ENCODE measurements around the gene MACROH2A1. TPM values are rescaled to one million over a fixed set of nuclear protein-coding genes. Genes with fewer than 3 reads are reported as not detected.

MACROH2A1 gene
- total RNA-seq, 4 donors from 2014 or later = 278 to 355 (median 319) TPM

DNA sequence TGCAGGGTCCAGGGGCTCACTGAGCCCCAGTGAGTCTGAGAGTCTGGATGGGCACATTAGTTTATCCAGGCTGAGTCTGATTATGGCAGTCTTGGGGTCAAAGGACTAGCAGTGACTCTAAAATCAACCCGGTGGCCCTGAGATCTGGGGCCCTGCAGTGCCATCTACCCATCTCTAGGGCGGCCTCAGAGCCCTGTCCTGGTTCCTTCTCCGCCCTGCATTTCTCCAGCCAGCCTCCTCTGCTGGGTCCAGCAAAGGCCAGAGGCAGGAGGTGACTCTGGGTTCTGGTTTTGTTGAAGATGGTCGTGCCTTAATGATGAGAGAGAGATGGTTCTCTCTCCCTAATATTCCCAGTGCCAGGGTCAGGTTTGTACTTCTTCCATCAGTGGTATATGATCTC is 33.1 kb upstream of the MACROH2A1 start:
- WGBS, 2 donors = 72 to 85% methylated on average over 3 to 4 of the region's 4 CpGs
- Histone ChIP-seq H3K27me3 (peaks cover 0 to 37% (median 0%) of the 10 kb centered on the region in 4 donors), H3K27ac (no peak overlapping the region), H3K4me3 (no peak overlapping the region), H3K4me1 (no peaks in the 10 kb centered on the region), H3K9me3 (peaks cover 0 to 10% (median 4%) of the 10 kb centered on the region in 3 donors), H3K36me3 (no peaks in the 10 kb centered on the region)
- TF ChIP-seq CTCF (IDR thresholded peaks at IDR 0.05) (no peak), POLR2A (IDR thresholded peaks at IDR 0.05) (no peak)
- intact Hi-C loops (cut with DNase I) = no loop called here
- DNase-seq = no peak

DNA sequence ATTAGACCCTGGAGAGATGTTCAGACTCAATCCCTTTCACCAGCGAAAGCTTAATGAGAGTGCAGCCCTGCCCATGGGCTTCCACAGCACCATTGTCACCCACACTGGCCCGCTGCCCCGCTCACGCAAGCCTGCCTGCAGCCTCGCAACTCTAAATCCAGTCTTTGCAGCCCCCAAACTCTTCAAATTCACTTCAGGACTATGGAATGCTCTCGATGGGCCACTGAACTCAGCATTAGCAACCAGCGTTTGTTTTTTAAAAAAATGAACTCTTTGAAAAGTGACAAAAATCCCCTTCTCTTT is 31.1 kb upstream of the MACROH2A1 start:
- intact Hi-C loops (cut with DNase I) = no loop called here
- DNase-seq = no peak
- WGBS, 2 donors = 80 to 84% methylated on average over 7 of the region's 7 CpGs
- H3K9me3 ChIP-seq = peaks cover 0 to 10% (median 4%) of the 10 kb centered on the region in 3 donors
- no peak overlapping the region for H3K4me3 ChIP-seq
- H3K27me3 ChIP-seq = peaks cover 0 to 17% (median 0%) of the 10 kb centered on the region in 4 donors
- TF ChIP-seq CTCF (IDR thresholded peaks at IDR 0.05) (no peak), POLR2A (IDR thresholded peaks at IDR 0.05) (no peak)
- no peak overlapping the region for H3K27ac ChIP-seq
- no peaks in the 10 kb centered on the region for H3K4me1 ChIP-seq
- no peaks in the 10 kb centered on the region for H3K36me3 ChIP-seq

GRCh38 chr5:135429301-135430134 is 30.5 kb upstream of the MACROH2A1 start:
- no peak overlapping the region for H3K27ac ChIP-seq
- intact Hi-C loops (cut with DNase I) = no loop called here
- H3K4me3 ChIP-seq = no peak overlapping the region
- no peak for DNase-seq
- no peaks in the 10 kb centered on the region for H3K4me1 ChIP-seq
- no peaks in the 10 kb centered on the region for H3K36me3 ChIP-seq
- H3K9me3 ChIP-seq = peaks cover 0 to 10% (median 4%) of the 10 kb centered on the region in 3 donors
- TF ChIP-seq CTCF (IDR thresholded peaks at IDR 0.05) = no peak
- no peak for TF ChIP-seq POLR2A (IDR thresholded peaks at IDR 0.05)
- peaks cover 0 to 11% (median 0%) of the 10 kb centered on the region in 4 donors for H3K27me3 ChIP-seq
- 43 to 56% methylated on average over 9 to 11 of the region's 12 CpGs for whole genome bisulfite sequencing, 2 donors

- no peaks in the 10 kb centered on the region for H3K4me1 ChIP-seq
- peaks cover 0 to 2% (median 0%) of the 10 kb centered on the region in 4 donors for H3K27me3 ChIP-seq
- 56 to 71% methylated on average over 1 of the region's 1 CpG for WGBS, 2 donors
- DNase-seq = no peak
- H3K27ac ChIP-seq = no peak overlapping the region
- TF ChIP-seq CTCF (IDR thresholded peaks at IDR 0.05) (no peak), POLR2A (IDR thresholded peaks at IDR 0.05) (no peak)
- intact Hi-C loops (cut with DNase I) = no loop called here
- no peak overlapping the region for H3K4me3 ChIP-seq
- H3K9me3 ChIP-seq = peaks cover 0 to 10% (median 4%) of the 10 kb centered on the region in 3 donors
- no peaks in the 10 kb centered on the region for H3K36me3 ChIP-seq
Observed at GRCh38 chr5:135428586-135428985, 29.6 kb upstream of the MACROH2A1 start.
